Left hindlimb (tissue), 1 donor: Measurements from ENCODE around the gene SLC41A3.
"Not testable (repeated sequence)": the region's sequence is repeated elsewhere in the genome, so short reads cannot be mapped to it uniquely, and the experiment has no call there.

Experiments used
- DNase-seq: peaks from one replicate; pipeline ENCODE4 v3.0.0-alpha.2; 2018

Gene SLC41A3

DNA sequence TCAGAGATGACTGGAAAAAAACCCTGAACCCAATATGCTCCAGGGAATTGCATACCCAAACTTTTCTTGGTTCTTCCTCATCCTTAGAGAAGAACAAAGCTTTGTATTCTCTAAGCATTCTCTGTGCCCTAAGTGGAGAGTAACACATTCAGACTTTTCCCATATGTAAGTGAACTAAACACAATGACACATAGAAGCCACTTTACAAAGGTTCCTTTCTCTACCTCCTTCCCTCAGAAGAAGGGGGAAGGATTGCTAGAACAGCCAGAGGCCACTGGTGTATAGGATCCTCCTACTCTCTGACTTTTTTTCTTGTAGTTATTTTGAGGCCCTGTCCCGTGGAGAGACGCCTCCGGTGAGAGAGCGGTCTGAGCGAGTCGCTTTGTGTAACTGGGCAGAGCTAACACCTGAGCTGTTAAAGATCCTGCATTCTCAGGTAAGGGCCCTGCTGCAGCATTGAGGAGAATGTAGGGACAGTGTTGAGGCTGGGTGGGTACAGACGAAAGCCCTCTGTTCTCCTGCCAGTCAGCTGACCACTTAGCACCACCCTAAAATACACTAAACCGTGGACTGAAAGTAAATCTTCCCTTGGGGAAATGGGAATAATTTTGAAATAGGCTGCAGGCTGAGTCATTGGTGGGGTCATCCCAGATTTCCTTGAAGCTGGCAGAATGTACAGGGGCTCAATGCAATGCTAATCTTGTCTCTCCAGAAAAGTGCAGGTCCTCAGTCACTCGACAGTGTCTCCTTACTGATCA is 108.5 kb downstream of the SLC41A3 start:
- not testable (repeated sequence) for DNase-seq

DNA sequence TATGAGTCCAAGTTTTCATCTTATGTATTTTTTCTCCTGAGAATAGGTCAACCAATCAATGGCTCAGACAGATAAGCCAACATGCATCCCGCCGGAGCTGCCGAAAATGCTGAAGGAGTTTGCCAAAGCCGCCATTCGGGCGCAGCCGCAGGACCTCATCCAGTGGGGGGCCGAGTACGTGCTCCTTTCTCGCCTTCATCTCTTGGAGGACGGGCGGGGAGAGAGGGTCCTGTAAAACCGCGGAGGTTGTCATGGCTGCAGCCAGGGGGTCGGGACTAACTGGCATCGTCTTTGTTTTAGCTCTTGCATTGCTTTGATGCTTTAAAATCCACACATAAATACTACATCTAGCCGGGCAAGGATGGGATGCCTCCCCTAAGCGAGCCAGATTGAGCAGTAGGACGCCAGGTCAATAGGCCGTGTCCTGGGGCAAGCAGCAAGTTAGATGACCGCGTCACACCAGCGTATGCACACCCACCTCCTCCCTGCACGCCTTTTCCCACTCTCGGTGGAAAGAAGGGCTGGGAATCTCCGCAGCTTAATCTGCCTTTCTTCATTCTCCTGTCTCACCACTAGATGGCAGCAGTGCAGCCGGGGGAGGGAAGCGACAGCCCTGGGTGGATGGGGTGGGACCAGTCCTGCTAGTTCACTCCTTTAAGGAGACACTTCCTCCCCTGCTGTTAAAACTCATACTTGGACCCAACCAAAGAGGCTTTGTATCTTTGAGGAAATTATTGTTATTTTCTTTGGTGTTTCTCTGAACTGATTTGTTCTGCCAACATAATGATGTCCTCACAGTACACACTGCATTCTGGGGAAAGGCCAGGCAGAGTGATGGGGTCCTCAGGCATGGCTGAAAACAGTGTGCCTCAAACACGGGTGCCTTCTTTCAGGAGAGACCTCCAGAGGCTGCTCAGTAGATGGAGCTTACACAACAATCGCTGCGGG is 111.7 kb downstream of the SLC41A3 start:
- peak; percentile 50 for DNase-seq

DNA sequence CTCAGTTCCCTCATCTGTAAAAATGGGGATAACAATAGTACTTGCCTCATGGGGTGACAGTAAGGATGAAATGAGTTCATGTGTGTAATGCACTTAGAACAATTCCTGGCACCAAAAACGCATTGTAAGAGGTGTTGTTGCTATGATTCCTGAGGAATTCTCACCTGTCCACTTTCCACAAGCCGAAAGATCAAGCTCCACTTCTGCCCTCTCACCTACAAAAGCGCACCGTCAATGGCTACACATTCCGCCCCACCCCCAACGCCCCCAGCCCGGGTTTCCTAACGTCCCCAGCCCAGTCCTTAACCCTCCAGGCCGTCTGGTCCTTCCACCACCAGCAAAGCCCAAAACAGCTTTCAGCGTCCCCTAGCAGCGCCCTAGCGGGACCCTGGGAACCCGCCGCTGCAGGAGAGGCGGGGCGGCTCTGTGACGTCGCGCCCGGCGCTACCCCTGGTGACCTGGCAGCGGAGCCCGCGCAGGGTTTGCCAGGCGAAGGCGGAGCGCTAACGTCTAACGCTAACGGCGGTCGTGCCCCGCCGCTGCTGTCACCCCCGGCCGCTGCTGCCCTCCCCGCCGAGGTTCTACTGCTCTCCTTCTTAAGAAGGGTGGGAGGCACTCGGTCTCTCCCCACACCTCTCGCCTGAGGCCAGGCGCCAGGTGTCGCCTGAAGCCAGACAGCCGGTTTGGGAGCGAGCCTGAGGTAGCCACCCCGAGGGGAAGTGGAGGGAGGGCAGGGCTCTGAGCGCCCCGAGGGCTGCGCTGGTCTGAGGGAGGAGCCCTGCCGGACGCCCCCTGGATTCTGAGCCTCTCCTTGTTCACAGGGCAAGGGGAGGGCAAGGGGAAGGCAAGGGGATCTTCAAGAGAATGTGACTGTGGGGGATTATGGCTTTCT is 115.0 kb downstream of the SLC41A3 start, which contains the start of gene ROPN1B:
Gene ROPN1B (plus strand): TSS at position 478 of the 892 bp plus-strand sequence. CDS start 2,877 bp downstream, outside the sequence.
- DNase-seq = not testable (repeated sequence)

DNA sequence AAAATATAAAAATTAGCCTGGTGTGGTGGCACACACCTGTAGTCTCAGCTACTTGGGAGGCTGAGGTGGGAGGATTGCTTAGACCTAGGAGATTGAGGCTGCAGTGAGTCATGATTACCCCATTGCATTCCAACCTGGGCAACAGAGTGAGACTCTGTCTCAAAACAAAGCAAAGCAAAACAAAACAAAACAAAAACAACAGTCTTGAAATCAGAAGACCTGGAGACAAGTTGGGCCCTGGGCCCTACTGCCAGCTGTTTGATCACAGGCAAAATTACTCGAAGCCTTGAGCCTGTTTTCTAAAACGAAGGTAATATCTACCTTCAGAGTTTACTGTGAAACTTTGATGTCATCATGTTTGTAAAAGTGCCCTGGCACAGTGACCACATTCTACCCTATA is 115.8 kb downstream of the SLC41A3 start:
- not testable (repeated sequence) for DNase-seq

DNA sequence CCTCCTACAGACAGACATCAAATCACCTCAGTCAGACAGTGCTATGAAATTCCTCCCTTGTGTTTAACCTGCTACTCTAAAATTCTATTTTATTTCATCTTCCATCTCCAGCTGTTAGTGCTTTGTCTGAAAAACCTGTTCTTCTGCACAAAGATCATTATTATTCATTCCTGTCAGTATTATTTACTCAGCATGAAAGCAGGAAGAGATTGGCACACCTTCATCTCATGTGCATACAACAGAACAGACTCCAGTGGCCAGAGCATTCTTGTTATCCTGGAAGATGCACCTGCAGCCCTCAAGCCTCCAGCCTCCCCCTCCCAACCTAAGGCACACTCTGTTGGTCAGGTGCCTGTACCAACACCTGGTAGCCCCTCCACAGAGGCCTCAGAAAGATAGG is 116.8 kb downstream of the SLC41A3 start:
- no peak for DNase-seq

DNA sequence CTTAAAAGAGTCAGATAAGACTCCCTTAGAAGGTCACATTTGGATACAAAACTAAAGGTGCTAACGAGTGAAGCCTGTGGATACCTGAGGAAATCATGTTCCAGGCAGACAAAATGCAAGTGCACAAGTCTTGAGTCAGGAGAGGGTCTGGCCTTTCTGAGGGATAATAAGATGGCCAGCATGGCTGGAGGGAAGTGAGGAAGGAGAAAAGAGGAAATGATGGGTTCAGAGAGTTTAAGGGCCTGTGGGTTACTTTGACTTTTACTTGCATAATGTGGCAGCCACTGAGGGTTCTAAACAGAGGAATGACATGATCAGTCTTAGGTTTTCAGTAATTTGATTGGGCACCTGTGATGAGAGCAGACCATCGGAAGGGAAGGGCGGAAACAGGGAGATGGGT is 118.4 kb downstream of the SLC41A3 start:
- DNase-seq = no peak

DNA sequence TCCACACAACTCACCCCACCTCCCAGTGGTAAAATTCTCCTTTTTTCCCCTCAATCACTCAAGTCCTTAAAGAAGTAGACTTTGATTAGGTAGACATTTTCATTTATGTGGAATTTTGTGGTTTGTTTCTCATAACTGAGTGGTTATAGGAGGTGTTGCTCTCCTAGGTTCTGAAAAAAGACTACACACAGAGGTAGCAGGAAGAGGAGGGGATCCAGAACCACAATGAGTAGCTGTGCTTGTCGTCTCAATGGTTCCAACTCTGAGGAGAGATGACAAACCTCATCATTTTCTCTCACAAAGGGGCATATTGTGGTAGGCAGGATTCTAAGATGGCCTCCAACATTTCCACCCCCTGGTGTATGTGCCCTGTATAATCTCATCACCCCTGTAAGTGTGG is 120.1 kb downstream of the SLC41A3 start:
- not testable (repeated sequence) for DNase-seq

DNA sequence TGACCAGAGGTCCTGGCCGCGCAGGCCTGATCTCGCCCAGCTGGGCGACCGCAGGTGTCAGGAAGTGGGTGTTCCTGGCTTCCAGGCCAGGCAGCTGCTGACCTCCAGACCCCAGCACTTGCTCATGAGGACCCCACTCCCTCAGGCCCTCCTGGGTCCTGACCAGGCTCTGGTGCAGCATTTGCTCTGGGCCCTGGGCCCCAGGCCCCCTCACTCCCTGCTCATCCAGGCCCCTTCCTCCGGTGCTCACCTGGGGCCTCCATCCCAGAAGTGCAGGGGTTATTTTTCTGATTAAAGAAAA is 122.7 kb downstream of the SLC41A3 start:
- DNase-seq = no peak

DNA sequence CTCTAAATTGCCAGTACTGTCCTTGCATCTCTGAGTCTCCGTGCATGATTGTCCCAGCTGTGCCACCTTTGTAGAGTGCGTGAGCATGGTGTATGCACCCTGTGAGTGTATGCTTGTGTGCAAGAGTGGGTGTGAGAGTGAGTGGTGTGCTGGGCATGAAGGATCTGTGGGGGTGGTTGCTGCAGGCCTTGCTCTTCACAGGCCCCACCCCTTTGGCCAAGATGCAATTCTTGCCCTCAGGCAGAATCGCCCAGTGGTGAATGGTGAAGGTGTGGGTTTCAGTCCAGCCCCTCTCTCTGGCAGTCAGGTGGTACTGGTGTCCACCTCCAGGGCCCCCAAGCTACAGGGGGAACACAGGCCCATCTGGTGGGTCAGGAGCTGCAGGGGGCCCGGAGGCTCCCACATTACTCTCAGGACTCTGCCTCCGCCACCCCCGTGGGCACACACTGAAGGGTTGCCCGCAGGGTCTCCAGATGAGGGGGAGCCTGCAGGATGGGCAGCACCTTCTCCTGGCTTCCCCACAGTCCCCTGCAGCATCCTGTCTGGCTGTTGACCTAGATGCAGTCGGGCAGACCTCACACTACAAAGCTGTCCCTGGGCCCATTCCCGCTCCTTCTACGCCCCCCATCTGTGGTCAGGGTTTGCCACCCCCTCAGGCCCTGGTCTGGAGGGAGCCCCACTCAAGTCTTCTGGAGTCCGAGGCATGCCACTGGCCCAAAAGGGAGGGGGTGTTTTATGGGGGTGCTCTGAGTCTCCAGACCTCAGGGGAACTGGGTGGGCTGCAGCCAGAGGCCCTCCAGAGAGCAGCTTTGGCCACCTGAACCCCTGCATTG is 123.3 kb downstream of the SLC41A3 start:
- DNase-seq = no peak

DNA sequence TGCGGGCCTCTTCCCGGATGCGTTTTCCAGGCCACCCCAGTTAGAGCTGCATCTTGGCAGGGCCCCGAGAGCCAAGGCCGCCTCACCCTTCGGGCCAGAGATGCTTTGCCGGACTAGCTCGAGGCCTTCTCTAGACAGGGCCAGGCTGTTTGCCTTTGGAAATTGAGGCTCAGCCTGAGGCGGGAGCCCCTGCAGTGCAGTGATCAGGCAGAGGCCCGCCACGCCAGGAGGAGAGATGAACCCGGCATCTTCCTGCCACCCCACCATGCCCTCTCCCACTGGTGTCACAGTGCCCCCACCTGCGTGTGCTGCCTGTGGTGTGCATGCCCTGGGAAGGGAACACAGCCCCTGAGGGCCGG is 123.9 kb downstream of the SLC41A3 start:
- DNase-seq = no peak

DNA sequence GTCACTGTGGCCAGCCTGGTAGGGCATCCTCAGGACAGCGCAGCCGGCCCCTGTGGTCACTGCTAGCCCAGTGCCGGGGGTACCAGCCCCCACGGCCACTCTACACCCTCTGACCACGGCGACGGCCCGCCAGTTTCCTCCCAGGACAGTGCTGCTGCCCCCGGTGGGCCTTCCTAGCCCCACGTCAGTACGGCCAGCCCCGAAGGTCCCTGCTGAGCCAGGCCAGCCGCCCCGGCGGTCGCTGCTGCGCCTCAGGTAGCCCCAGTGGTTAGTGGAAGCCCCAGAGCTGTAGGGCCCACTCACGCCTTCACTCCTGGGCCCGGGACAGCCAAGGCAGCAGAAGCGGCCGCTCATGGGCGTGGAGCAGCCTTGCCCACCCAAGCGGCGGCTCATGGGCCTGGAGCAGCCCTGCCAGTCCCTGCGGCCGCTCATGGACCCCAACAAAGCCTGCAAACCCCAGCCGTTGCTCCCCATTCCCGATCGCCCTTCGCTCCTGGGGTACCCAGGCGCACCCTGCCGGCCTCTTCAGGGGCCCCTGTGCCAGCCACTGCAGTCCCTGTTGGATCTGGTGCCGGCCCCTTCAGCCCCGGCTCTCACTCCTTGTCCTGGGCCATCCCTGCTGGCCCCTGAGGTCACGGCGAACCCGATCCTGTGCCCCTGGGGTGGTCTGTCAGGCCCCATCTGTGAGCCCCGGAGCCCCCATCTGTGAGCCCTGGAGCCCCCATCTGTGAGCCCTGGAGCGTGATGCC is 124.4 kb downstream of the SLC41A3 start:
- DNase-seq = no peak

DNA sequence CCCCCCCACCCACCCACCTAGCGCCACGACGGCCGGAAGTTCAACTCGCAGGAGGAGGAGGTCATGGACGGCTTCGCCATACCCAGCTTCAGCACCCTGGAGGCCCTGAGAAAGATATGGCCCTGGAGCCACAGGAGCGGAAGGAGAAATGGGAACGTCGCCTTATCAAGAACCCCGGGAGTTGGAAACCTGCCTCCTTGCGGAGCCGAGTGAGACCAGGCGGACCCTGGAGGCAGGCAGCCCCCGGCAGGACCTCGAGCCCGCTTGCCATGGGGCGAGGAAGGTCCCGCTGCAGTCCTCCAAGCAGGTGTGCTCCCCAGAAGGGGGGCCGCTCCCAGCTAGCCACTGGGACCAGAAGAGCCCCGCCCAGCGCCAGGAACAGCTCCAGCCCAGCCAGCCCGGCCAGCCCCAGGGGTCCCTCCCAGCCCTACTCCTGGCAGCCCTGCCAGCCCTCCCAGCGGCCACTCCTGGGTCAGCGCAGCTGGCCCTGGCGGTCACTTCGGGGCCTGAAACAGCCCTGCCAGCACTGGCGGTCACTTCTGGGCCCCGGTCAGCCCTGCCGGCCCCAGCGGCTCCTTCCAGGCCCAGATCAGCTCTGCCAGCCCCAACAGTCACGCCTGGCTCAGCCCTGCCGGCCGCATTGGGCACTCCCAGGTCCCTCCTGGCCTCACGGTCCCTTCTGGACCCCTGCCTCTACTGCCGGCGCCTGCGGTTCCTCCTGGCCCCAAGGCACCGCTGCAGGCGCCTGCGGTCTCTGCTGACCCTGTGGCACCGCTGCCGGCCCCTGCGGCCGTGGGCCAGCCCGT is 125.2 kb downstream of the SLC41A3 start:
- DNase-seq = no peak

DNA sequence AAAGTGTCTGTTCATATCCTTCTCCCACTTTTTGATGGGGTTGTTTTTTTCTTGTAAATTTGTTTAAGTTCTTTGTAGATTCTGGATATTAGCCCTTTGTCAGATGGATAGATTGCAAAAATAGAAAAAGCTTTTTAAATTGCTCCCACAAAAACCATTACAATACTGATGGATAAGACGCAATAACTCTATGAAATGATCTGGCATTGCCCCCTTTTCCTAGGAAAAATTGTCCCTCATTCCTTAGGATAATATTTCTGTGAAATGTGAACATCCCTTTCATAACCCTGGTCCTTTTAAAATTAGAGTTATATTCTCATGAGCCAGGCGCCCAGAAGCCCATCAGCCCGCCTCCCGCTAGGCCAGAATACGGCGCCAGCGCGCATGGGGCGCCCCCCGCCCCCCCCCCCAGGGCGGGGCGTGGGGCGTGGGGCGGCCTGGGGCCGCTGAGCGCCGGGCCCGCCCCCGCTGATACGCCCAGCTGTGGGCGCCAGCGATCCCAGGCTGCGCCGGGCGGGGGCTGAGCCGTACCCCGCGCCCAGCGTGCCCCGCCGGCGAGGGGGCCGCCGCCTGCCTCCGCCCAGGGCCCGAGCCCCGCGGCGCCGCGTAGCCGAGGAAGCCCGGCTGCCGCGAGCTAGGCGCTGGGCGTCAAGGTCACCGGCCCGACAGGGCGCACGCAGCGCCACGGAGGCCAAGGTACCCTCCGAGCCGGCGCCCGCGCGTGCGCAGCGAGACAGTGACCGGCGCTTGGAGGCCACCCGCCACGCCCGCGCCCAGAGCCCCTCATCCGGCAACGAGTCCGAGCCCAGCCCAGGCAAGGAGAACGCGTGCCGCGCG is 126.0 kb downstream of the SLC41A3 start:
- DNase-seq = no peak

DNA sequence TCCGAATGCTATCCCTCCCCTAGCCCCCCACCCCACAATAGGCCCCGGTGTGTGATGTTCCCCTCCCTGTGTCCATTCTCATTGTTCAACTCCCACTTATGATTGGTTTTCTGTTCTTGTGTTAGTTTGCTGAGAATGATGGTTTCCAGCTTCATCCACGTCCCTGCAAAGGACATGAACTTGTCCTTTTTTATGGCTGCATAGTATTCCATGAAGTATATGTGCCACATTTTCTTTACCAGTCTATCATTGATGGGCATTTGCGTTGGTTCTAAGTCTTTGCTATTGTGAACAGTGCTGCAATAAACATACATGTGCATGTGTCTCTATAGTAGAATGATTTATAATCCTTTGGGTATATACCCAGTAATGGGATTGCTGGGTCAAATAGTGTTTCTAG is 126.9 kb downstream of the SLC41A3 start:
- not testable (repeated sequence) for DNase-seq
